Stimulated activated CD4-positive, alpha-beta T cell treated with anti-CD3 and anti-CD28 coated beads, Interleukin-1b, Interleukin-23, amount 100 ng/mL, for 48 hours (primary cell): ENCODE measurements around the gene ST14.
"Not testable (repeated sequence)": the region's sequence is repeated elsewhere in the genome, so short reads cannot be mapped to it uniquely, and the experiment has no call there.

Experiments
- DNase-seq: peaks from one replicate; pipeline ENCODE4 v3.0.0-alpha.2; 2020

The ST14 gene

GRCh38 chr11:130190371-130190881, 30.8 kb downstream of the ST14 start:
- DNase-seq: no peak

GRCh38 chr11:130191896-130192295, 32.3 kb downstream of the ST14 start:
- no peak for DNase-seq

GRCh38 chr11:130192845-130193267, 33.3 kb downstream of the ST14 start:
- no peak for DNase-seq

GRCh38 chr11:130193551-130193950, 34.0 kb downstream of the ST14 start:
- not testable (repeated sequence) for DNase-seq

GRCh38 chr11:130194241-130195023, 34.9 kb downstream of the ST14 start:
- no peak for DNase-seq

GRCh38 chr11:130197386-130198035, 37.9 kb downstream of the ST14 start:
- DNase-seq: no peak

- no peak for DNase-seq
These were observed 38.7 kb downstream of the ST14 start for GRCh38 chr11:130198292-130198691.

- DNase-seq: no peak
These were observed 39.4 kb downstream of the ST14 start for GRCh38 chr11:130198964-130199363.

GRCh38 chr11:130199792-130200191, 40.2 kb downstream of the ST14 start:
- no peak for DNase-seq

GRCh38 chr11:130201026-130201425, 41.4 kb downstream of the ST14 start:
- DNase-seq: no peak

GRCh38 chr11:130202009-130202817, 42.6 kb downstream of the ST14 start:
- DNase-seq: no peak

- no peak for DNase-seq
These were observed 43.5 kb downstream of the ST14 start for GRCh38 chr11:130202818-130203689.

GRCh38 chr11:130203766-130204702, 44.5 kb downstream of the ST14 start:
- DNase-seq: no peak

GRCh38 chr11:130204703-130205095, 45.1 kb downstream of the ST14 start:
- DNase-seq: no peak

GRCh38 chr11:130206141-130206540, 46.6 kb downstream of the ST14 start:
- DNase-seq: no peak

- DNase-seq: no peak
These were observed 48.9 kb downstream of the ST14 start for GRCh38 chr11:130208241-130209127.

GRCh38 chr11:130209128-130209932, 49.7 kb downstream of the ST14 start:
- no peak for DNase-seq

- DNase-seq: no peak
These were observed 50.6 kb downstream of the ST14 start for GRCh38 chr11:130209954-130210854.
